GM23338 (cell line): ENCODE data around the gene KIF15.

Experiments used
- EZH2 ChIP-seq: fragments of 200-600 bp; sonication (generic); IDR thresholded peaks from one replicate; pipeline ENCODE4 v1.8.0; 2017; ENCODE audit warnings: antibody characterized with exemption, mild to moderate bottlenecking, low read depth; ENCODE audit not compliant: unreplicated experiment
- POLR2AphosphoS5 ChIP-seq: IDR thresholded peaks from 2 replicates; pipeline ENCODE4 v1.6.1; 2016; ENCODE audit warnings: antibody characterized with exemption, low read depth
- REST ChIP-seq: IDR thresholded peaks from one replicate; pipeline ENCODE4 v1.6.1; 2018; ENCODE audit warnings: antibody characterized with exemption; ENCODE audit not compliant: unreplicated experiment
- ZNF331 ChIP-seq: fragments of 250-450 bp; sonication (Bioruptor Pico); IDR thresholded peaks from 2 replicates; pipeline ENCODE4 v1.5.0; 2020; ENCODE audit warnings: low read depth, mild to moderate bottlenecking, moderate library complexity
- TF ChIP-seq, protein P1 (sequence below), 2 experiments: fragments of 200-600 bp in 1 of 2; sonication (generic) in 1 of 2; conservative IDR thresholded peaks; 2 replicates each; pipeline versions ENCODE4 v1.5.1 to v1.6.1; 2016 to 2017; ENCODE audit warnings: antibody characterized with exemption in 2 of 2, low read depth in 2 of 2, mild to moderate bottlenecking in 2 of 2, moderate library complexity in 1 of 2

DNA sequence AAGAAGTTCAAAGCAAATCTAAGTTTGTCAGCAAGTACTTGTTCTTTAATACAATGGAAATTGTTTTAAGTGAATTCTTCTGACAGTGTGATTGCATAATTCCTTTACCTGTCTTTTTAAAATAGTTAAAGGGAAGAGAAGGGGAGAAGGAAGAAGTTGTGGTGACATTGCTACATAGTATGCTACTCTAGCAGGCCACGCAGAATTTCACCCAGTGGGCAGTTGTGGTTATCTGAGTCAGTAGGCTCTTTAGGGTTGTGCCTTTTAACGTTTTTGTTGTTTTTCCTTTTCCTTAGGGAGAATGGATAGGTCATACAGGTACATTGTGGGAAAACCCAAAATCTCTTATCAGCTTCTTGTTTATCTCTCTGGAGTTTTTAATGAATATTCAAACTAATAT lies 40.4 kb downstream of the KIF15 start:
- TF ChIP-seq, protein P1, sequence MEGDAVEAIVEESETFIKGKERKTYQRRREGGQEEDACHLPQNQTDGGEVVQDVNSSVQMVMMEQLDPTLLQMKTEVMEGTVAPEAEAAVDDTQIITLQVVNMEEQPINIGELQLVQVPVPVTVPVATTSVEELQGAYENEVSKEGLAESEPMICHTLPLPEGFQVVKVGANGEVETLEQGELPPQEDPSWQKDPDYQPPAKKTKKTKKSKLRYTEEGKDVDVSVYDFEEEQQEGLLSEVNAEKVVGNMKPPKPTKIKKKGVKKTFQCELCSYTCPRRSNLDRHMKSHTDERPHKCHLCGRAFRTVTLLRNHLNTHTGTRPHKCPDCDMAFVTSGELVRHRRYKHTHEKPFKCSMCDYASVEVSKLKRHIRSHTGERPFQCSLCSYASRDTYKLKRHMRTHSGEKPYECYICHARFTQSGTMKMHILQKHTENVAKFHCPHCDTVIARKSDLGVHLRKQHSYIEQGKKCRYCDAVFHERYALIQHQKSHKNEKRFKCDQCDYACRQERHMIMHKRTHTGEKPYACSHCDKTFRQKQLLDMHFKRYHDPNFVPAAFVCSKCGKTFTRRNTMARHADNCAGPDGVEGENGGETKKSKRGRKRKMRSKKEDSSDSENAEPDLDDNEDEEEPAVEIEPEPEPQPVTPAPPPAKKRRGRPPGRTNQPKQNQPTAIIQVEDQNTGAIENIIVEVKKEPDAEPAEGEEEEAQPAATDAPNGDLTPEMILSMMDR (conservative IDR thresholded peaks at IDR 0.05; ENCODE audit: low read depth in 2 of 2): no peak
- TF ChIP-seq EZH2 (no peak), POLR2AphosphoS5 (no peak), ZNF331 (CRISPR knock-in tag) (no peak), REST (no peak)
